ENCODE measurements around the gene ASTN2.
"Not testable (repeated sequence)": the region's sequence is repeated elsewhere in the genome, so short reads cannot be mapped to it uniquely, and the experiment has no call there.

Gene ASTN2

DNA sequence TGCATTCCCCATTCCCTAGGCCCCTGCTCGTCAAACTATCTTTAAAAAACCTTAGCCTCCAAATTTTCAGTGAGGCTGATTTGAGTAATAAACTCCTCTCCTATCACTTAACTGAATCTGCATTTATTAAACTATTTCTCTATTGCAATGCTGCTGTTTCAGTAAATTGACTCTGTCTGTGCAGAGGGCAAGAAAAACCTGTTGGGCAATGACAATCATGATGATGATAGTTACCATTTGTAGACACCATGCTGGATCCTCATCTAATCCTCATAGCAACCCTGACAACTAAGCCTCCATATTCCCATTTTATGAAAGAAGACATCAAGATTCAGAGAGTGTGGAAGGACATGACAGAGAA lies 514.9 kb downstream of the ASTN2 start:
- TF ChIP-seq, protein P1, sequence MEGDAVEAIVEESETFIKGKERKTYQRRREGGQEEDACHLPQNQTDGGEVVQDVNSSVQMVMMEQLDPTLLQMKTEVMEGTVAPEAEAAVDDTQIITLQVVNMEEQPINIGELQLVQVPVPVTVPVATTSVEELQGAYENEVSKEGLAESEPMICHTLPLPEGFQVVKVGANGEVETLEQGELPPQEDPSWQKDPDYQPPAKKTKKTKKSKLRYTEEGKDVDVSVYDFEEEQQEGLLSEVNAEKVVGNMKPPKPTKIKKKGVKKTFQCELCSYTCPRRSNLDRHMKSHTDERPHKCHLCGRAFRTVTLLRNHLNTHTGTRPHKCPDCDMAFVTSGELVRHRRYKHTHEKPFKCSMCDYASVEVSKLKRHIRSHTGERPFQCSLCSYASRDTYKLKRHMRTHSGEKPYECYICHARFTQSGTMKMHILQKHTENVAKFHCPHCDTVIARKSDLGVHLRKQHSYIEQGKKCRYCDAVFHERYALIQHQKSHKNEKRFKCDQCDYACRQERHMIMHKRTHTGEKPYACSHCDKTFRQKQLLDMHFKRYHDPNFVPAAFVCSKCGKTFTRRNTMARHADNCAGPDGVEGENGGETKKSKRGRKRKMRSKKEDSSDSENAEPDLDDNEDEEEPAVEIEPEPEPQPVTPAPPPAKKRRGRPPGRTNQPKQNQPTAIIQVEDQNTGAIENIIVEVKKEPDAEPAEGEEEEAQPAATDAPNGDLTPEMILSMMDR (IDR thresholded peaks at IDR 0.05): no peak
- H3K4me3 ChIP-seq: no peak overlapping the region
- no peak overlapping the region for H3K27ac ChIP-seq
- no peak for DNase-seq
- intact Hi-C loops (cut with DNase I; ENCODE audit: low total_unique reads): no loop called here
- no peaks in the 10 kb centered on the region for H3K27me3 ChIP-seq
- peaks cover 0 to 7% (median 0%) of the 10 kb centered on the region in 3 donors for H3K9me3 ChIP-seq
- H3K4me1 ChIP-seq: no peaks in the 10 kb centered on the region
- no peaks in the 10 kb centered on the region for H3K36me3 ChIP-seq

DNA sequence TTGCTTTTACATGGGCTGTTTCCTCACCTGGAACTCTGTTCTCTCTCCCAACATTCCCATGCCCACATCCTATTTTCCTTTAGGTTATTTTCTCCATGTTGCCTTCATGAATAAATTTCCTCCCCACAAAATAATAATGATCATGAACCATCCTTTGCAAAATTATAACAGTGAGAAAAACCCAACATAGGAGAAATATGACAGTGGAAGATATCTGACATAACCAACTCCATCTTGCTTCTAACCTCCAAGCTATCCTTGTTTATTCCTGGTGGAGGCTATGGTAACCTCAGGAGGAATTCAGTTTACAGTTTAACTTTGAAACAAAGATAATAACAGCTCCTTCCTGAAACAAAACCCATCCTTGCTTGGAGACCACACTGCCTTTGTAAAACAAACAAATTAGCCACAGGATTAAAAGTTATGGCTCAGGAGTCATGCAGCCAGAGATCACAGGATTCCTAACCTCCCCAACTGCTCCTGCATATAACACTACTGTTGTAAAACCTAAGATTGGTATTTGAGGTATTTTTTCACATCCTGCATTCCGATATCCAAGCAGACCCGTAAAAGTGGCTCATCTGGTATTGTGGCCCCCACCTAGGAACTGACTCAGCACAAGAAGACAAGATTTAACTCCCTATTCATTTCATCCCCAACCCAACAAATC lies 515.4 kb downstream of the ASTN2 start:
- peaks cover 0 to 7% (median 0%) of the 10 kb centered on the region in 3 donors for H3K9me3 ChIP-seq
- DNase-seq: no peak
- H3K27ac ChIP-seq: no peak overlapping the region
- no peaks in the 10 kb centered on the region for H3K36me3 ChIP-seq
- intact Hi-C loops (cut with DNase I; ENCODE audit: low total_unique reads): no loop called here
- H3K4me1 ChIP-seq: no peaks in the 10 kb centered on the region
- no peaks in the 10 kb centered on the region for H3K27me3 ChIP-seq
- H3K4me3 ChIP-seq: no peak overlapping the region
- TF ChIP-seq, protein P1 (IDR thresholded peaks at IDR 0.05): no peak

DNA sequence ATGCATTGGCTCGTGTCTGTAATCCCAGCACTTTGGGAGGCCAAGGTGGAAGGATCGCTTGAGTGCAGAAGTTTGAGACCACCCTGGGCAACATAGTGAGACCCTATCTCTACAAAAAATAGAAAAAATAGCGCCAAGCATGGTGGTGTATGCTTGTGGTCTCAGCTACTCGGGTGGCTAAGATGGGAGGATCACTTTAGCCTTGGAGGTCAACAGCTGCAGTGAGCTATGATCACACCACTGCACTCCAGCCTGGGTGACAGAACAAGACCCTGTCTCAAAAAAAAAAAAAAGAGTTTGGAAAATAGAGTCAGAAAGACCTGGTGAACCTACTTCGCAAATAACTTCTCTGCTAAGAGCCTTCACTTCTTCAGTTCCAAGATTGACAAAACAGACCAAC lies 516.7 kb downstream of the ASTN2 start:
- DNase-seq; intact Hi-C loops (cut with DNase I; ENCODE audit: low total_unique reads); H3K4me1 ChIP-seq; H3K27me3 ChIP-seq; H3K9me3 ChIP-seq; H3K27ac ChIP-seq; H3K36me3 ChIP-seq; H3K4me3 ChIP-seq: not testable (repeated sequence)

DNA sequence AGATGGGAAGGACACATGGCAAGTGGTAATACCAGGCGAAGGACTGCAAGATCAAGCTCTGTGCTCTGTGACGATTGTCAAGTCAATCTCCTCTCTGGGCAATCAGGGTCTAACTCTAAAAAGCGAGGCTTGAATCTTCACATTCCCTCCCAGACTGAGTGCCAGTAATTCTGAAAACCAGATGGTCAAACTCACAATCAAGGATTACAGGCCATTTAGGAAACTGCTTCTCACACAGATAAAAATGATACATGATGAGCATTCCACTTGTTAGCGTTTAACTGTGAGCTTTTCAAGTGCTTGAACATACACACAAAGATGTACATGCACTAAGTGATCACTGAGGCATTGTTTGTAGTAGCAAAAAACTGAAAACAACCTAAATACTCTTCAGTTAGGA lies 517.7 kb downstream of the ASTN2 start:
- intact Hi-C loops (cut with DNase I; ENCODE audit: low total_unique reads): no loop called here
- Histone ChIP-seq H3K4me3 (no peak overlapping the region), H3K9me3 (peaks cover 0 to 7% (median 0%) of the 10 kb centered on the region in 3 donors), H3K27me3 (no peaks in the 10 kb centered on the region), H3K36me3 (no peaks in the 10 kb centered on the region), H3K27ac (no peak overlapping the region), H3K4me1 (no peaks in the 10 kb centered on the region)
- TF ChIP-seq, protein P1 (IDR thresholded peaks at IDR 0.05): no peak
- no peak for DNase-seq

DNA sequence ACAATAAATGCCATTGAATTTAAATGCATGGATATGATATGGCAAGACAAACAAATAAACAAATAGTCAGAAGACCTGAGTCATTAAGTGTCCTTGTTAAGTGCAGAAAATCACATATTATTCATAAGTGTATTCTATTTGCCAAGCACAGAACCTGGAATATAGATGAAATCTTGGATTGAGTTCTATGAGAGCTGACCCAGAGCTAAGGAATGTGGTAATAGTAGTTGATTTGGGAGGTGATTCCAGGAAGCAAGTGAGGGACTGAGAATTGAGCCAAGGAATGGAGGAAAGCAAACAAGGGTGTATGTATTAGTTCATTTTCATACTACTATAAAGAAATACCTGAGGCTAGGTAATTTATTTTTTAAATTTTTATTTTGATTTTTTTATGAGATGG lies 518.9 kb downstream of the ASTN2 start:
- Histone ChIP-seq H3K4me3 (no peak overlapping the region), H3K36me3 (no peaks in the 10 kb centered on the region), H3K9me3 (peaks cover 0 to 7% (median 0%) of the 10 kb centered on the region in 3 donors), H3K4me1 (no peaks in the 10 kb centered on the region), H3K27me3 (no peaks in the 10 kb centered on the region), H3K27ac (no peak overlapping the region)
- DNase-seq: no peak
- TF ChIP-seq, protein P1 (IDR thresholded peaks at IDR 0.05): no peak
- intact Hi-C loops (cut with DNase I; ENCODE audit: low total_unique reads): no loop called here

DNA sequence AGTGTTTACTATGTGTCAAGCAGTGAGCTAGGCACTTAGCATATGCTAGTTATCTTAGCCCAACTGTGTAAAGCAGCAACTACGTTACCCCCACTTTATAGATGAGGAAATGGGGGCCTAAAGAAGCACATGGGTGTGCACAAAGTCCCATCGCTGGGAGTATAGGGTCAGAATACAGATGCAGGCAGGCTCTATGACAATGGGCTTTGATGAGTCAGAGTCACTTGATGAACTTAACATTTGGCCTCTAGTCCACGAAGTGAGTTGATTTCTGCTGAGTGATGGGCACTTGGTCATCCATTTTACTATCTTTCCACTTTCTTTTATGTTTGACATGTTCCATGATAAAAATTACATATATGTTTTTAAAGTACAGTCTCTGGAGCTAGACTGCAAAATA lies 523.4 kb downstream of the ASTN2 start:
- H3K36me3 ChIP-seq: no peaks in the 10 kb centered on the region
- H3K27ac ChIP-seq: no peak overlapping the region
- TF ChIP-seq, protein P1 (IDR thresholded peaks at IDR 0.05): no peak
- H3K4me3 ChIP-seq: no peak overlapping the region
- intact Hi-C loops (cut with DNase I; ENCODE audit: low total_unique reads): no loop called here
- no peaks in the 10 kb centered on the region for H3K27me3 ChIP-seq
- DNase-seq: no peak
- H3K9me3 ChIP-seq: no peaks in the 10 kb centered on the region
- no peaks in the 10 kb centered on the region for H3K4me1 ChIP-seq

DNA sequence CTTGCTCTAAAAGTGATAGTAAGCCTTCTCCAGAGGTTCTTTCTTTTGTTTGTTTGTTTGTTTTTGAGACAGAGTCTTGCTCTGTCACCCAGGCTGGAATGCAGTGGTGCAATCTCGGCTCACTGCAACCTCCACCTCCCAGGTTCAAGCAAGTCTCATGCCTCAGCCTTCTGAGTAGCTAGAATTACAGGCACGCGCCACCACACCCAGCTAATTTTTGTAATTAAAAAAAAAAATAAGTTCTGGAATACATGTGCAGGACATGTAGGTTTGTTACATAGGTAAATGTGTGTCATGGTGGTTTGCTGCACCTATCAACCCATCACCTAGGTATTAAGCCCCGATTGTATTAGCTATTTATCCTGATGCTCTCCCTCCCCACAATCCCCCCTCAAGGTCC lies 526.4 kb downstream of the ASTN2 start:
- intact Hi-C loops (cut with DNase I; ENCODE audit: low total_unique reads); H3K4me1 ChIP-seq; H3K27me3 ChIP-seq; DNase-seq; H3K4me3 ChIP-seq; H3K27ac ChIP-seq; H3K9me3 ChIP-seq; H3K36me3 ChIP-seq: not testable (repeated sequence)
